ENCODE data around the gene TRIO. TPM values are rescaled to one million over a fixed set of nuclear protein-coding genes. Genes with fewer than 3 reads are reported as not detected.

The TRIO gene
- total RNA-seq, 1 experiment from 2014 or later: 211 TPM

DNA sequence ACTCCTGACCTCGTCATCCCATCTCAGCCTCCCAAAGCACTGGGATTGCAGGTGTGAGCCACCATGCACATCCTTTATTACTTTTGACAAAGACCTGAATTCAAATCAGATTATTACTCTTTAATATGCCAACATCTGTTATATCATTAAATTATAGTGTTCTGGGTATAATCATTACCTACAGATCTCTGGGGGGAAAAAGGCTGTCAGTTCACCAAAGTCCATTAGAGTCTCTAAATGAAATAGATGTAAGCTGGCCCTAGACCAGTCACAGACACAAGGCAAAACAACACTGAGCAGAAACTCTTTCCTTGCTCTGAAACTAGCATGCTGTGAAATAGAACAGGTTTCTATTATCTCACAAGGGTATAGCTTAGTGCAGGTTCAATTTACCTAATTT, 21.6 kb upstream of the TRIO start:
- Histone ChIP-seq H3K4me2 (ENCODE audit: low read length) (no peak overlapping the region), H3K4me1 (ENCODE audit: insufficient read depth, low read length) (no peaks in the 10 kb centered on the region), H3K4me3 (ENCODE audit: low read length) (no peak overlapping the region), H3K9me2 (replicated peaks; ENCODE audit: low read length) (no peaks in the 10 kb centered on the region), H3K36me3 (ENCODE audit: low read depth, low read length) (no peaks in the 10 kb centered on the region), H3K9me3 (ENCODE audit: low read length) (no peaks in the 10 kb centered on the region), H3K9ac (ENCODE audit: low read length) (no peak overlapping the region), H3K79me2 (ENCODE audit: low read length) (no peaks in the 10 kb centered on the region), H3F3A (ENCODE audit: low read length, unreplicated experiment) (no peaks in the 10 kb centered on the region), H3K27ac (ENCODE audit: low read length) (no peak overlapping the region), H2AFZ (ENCODE audit: low read length) (no peak overlapping the region), H3K27me3 (ENCODE audit: low read length) (no peaks in the 10 kb centered on the region), H4K20me1 (ENCODE audit: low read length) (no peaks in the 10 kb centered on the region)
- ChIA-PET CTCF (no interaction called here), POLR2A (ENCODE audit: unreplicated experiment) (no interaction called here)
- BruUV-seq (replicated peaks): no TSS peak
- ATAC-seq (no peak), DNase-seq (no peak)
- intact Hi-C loops (cut with micrococcal nuclease): no loop called here
- TF ChIP-seq EZH2 (IDR thresholded peaks at IDR 0.05; ENCODE audit: low read length, unreplicated experiment) (no peak), EZH2phosphoT487 (IDR thresholded peaks at IDR 0.05; ENCODE audit: borderline replicate concordance, low read length) (no peak)
- TF ChIP-seq, protein P1, sequence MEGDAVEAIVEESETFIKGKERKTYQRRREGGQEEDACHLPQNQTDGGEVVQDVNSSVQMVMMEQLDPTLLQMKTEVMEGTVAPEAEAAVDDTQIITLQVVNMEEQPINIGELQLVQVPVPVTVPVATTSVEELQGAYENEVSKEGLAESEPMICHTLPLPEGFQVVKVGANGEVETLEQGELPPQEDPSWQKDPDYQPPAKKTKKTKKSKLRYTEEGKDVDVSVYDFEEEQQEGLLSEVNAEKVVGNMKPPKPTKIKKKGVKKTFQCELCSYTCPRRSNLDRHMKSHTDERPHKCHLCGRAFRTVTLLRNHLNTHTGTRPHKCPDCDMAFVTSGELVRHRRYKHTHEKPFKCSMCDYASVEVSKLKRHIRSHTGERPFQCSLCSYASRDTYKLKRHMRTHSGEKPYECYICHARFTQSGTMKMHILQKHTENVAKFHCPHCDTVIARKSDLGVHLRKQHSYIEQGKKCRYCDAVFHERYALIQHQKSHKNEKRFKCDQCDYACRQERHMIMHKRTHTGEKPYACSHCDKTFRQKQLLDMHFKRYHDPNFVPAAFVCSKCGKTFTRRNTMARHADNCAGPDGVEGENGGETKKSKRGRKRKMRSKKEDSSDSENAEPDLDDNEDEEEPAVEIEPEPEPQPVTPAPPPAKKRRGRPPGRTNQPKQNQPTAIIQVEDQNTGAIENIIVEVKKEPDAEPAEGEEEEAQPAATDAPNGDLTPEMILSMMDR (conservative IDR thresholded peaks at IDR 0.05; ENCODE audit: low read depth, low read length): no peak

DNA sequence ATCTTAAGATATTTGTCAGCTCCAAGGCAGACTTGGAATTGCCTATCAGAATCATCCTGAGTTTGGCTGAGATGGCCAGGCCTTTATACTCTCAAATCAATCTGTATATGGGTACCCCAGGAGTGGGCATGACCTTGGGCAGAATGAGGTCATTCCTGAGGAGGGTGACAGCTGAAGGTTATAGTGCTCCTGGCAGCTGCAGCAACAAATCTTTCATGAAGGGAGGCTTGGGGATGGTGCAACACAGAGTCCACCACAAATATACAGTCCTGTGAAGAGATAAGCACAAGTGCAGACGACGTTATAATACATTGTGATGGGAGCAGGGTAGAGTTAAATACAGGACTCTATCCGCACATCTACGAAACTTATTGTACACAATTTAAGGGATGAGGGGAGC, 21.1 kb upstream of the TRIO start:
- H3K9me3 ChIP-seq (ENCODE audit: low read length): no peaks in the 10 kb centered on the region
- POLR2A ChIA-PET (ENCODE audit: unreplicated experiment): no interaction called here
- no peak overlapping the region for H3K27ac ChIP-seq (ENCODE audit: low read length)
- no peaks in the 10 kb centered on the region for H3K27me3 ChIP-seq (ENCODE audit: low read length)
- no TSS peak for BruUV-seq (replicated peaks)
- no peak for DNase-seq
- CTCF ChIA-PET: no interaction called here
- no peaks in the 10 kb centered on the region for H3F3A ChIP-seq (ENCODE audit: low read length, unreplicated experiment)
- no peaks in the 10 kb centered on the region for H3K9me2 ChIP-seq (replicated peaks; ENCODE audit: low read length)
- ATAC-seq: no peak
- H2AFZ ChIP-seq (ENCODE audit: low read length): no peak overlapping the region
- no peaks in the 10 kb centered on the region for H3K4me1 ChIP-seq (ENCODE audit: insufficient read depth, low read length)
- no peaks in the 10 kb centered on the region for H3K79me2 ChIP-seq (ENCODE audit: low read length)
- H3K4me2 ChIP-seq (ENCODE audit: low read length): no peak overlapping the region
- no peak for TF ChIP-seq EZH2 (IDR thresholded peaks at IDR 0.05; ENCODE audit: low read length, unreplicated experiment)
- TF ChIP-seq, protein P1 (conservative IDR thresholded peaks at IDR 0.05; ENCODE audit: low read depth, low read length): no peak
- H3K4me3 ChIP-seq (ENCODE audit: low read length): no peak overlapping the region
- no peaks in the 10 kb centered on the region for H4K20me1 ChIP-seq (ENCODE audit: low read length)
- H3K9ac ChIP-seq (ENCODE audit: low read length): no peak overlapping the region
- intact Hi-C loops (cut with micrococcal nuclease): no loop called here
- no peaks in the 10 kb centered on the region for H3K36me3 ChIP-seq (ENCODE audit: low read depth, low read length)

DNA sequence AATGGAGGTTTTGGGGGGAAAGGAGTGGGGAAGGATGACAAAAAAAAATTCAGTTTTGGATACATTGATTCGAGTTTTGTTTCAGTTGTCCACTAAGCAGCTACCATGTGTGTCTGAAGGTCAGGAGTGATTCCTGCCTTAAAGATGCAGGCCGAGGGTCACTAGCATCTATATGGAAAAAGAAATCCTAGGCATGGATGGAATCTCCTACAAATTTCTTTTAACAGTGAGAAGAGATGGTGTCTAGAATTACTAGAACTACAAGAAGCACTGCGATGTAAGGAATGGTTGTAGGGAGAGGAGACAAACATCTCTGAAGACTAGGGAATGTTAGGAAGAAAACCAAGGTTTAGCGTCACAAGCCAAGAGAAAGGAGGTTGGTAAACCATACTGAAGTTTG, 19.6 kb upstream of the TRIO start:
- H3K27me3 ChIP-seq (ENCODE audit: low read length): no peaks in the 10 kb centered on the region
- H3K4me1 ChIP-seq (ENCODE audit: insufficient read depth, low read length): no peaks in the 10 kb centered on the region
- CTCF ChIA-PET: no interaction called here
- intact Hi-C loops (cut with micrococcal nuclease): no loop called here
- DNase-seq (no peak), ATAC-seq (no peak)
- no peak overlapping the region for H2AFZ ChIP-seq (ENCODE audit: low read length)
- H3K79me2 ChIP-seq (ENCODE audit: low read length): no peaks in the 10 kb centered on the region
- H3K9ac ChIP-seq (ENCODE audit: low read length): no peak overlapping the region
- H3K4me2 ChIP-seq (ENCODE audit: low read length): no peak overlapping the region
- TF ChIP-seq, protein P1 (conservative IDR thresholded peaks at IDR 0.05; ENCODE audit: low read depth, low read length): no peak
- no peak for TF ChIP-seq EZH2phosphoT487 (IDR thresholded peaks at IDR 0.05; ENCODE audit: borderline replicate concordance, low read length)
- no peak for TF ChIP-seq EZH2 (IDR thresholded peaks at IDR 0.05; ENCODE audit: low read length, unreplicated experiment)
- no peak overlapping the region for H3K4me3 ChIP-seq (ENCODE audit: low read length)
- no peaks in the 10 kb centered on the region for H4K20me1 ChIP-seq (ENCODE audit: low read length)
- BruUV-seq (replicated peaks): no TSS peak
- POLR2A ChIA-PET (ENCODE audit: unreplicated experiment): no interaction called here
- H3K9me2 ChIP-seq (replicated peaks; ENCODE audit: low read length): no peaks in the 10 kb centered on the region
- no peaks in the 10 kb centered on the region for H3K9me3 ChIP-seq (ENCODE audit: low read length)
- H3F3A ChIP-seq (ENCODE audit: low read length, unreplicated experiment): no peaks in the 10 kb centered on the region
- H3K27ac ChIP-seq (ENCODE audit: low read length): no peak overlapping the region
- H3K36me3 ChIP-seq (ENCODE audit: low read depth, low read length): no peaks in the 10 kb centered on the region
